Adipocyte (in vitro differentiated cells): ENCODE measurements around the gene VSIG2.

Source experiments
- DNase-seq: peaks from one replicate; pipeline ENCODE4 v3.0.0-alpha.2; 2015; ENCODE audit warnings: low read depth
- H3K27me3 ChIP-seq: replicated peaks from 2 replicates; pipeline ENCODE4 v1.7.0; 2013; ENCODE audit warnings: mild to moderate bottlenecking, low read length, moderate library complexity; ENCODE audit not compliant: control insufficient read depth, insufficient read depth
- H3K36me3 ChIP-seq: 2 replicates; pipeline ENCODE4 v1.7.0; 2013; ENCODE audit warnings: low read length, mild to moderate bottlenecking, moderate library complexity; ENCODE audit not compliant: control insufficient read depth, insufficient read depth, severe bottlenecking
- H3K4me1 ChIP-seq: 2 replicates; pipeline ENCODE4 v1.7.0; 2013; ENCODE audit warnings: mild to moderate bottlenecking, low read length, moderate library complexity; ENCODE audit not compliant: control insufficient read depth, insufficient read depth
- H3K4me3 ChIP-seq: 2 replicates; pipeline ENCODE4 v1.7.0; 2013; ENCODE audit warnings: mild to moderate bottlenecking, low read length, moderate library complexity
- H3K9ac ChIP-seq: 2 replicates; pipeline ENCODE4 v1.7.0; 2013; ENCODE audit warnings: mild to moderate bottlenecking, low read length, moderate library complexity
- H3K9me3 ChIP-seq: 2 replicates; pipeline ENCODE4 v1.7.0; 2013; ENCODE audit warnings: mild to moderate bottlenecking, low read length, moderate library complexity; ENCODE audit not compliant: control insufficient read depth

The VSIG2 gene

GRCh38 chr11:124751741-124752470, at the start of gene VSIG2:
TSS of gene VSIG2 (minus strand) at chr11:124752255. CDS start at chr11:124752137, 118 bp downstream.
- no peak for DNase-seq
- H3K4me3 ChIP-seq, result no peak within 1 kb of the TSS

GRCh38 chr11:124801014-124801413, 49.0 kb upstream of the VSIG2 start:
- Histone ChIP-seq H3K27me3 (no peaks in the 10 kb centered on the region), H3K4me3 (peak overlapping the region; percentile 88), H3K36me3 (no peaks in the 10 kb centered on the region), H3K9ac (peak overlapping the region; percentile 93), H3K9me3 (no peaks in the 10 kb centered on the region), H3K4me1 (peaks cover 25% of the 10 kb centered on the region)
- peak; percentile 59 for DNase-seq

More at GRCh38 chr11:124751741-124752470, at the start of gene VSIG2:
- H3K9me3 ChIP-seq, result no peaks in the 10 kb centered on the region
- no peak within 1 kb of the TSS for H3K9ac ChIP-seq
- H3K4me1 ChIP-seq, result peaks cover 4% of the 10 kb centered on the region
- peaks cover 74% of the 10 kb centered on the region for H3K27me3 ChIP-seq
- no peaks in the 10 kb centered on the region for H3K36me3 ChIP-seq

GRCh38 chr11:124800226-124800929, 48.3 kb upstream of the VSIG2 start, which contains the start of gene MSANTD2:
TSS of gene MSANTD2 (minus strand) at chr11:124800406. CDS start at chr11:124800380, 26 bp downstream.
- peak; percentile 96 for DNase-seq
- Histone ChIP-seq H3K27me3 (no peaks in the 10 kb centered on the region), H3K4me1 (peaks cover 25% of the 10 kb centered on the region), H3K36me3 (no peaks in the 10 kb centered on the region), H3K4me3 (peak within 1 kb of the TSS; percentile 88), H3K9ac (peak within 1 kb of the TSS; percentile 93), H3K9me3 (no peaks in the 10 kb centered on the region)

GRCh38 chr11:124799348-124800225, 47.5 kb upstream of the VSIG2 start:
- Histone ChIP-seq H3K9ac (peak overlapping the region; percentile 93), H3K4me1 (peaks cover 25% of the 10 kb centered on the region), H3K36me3 (no peaks in the 10 kb centered on the region), H3K4me3 (peak overlapping the region; percentile 88), H3K27me3 (no peaks in the 10 kb centered on the region), H3K9me3 (no peaks in the 10 kb centered on the region)
- DNase-seq, result peak; percentile 68

- peak; percentile 67 for DNase-seq
- peak overlapping the region; percentile 93 for H3K9ac ChIP-seq
- no peaks in the 10 kb centered on the region for H3K27me3 ChIP-seq
- no peaks in the 10 kb centered on the region for H3K9me3 ChIP-seq
- peak overlapping the region; percentile 88 for H3K4me3 ChIP-seq
- H3K36me3 ChIP-seq, result no peaks in the 10 kb centered on the region
- H3K4me1 ChIP-seq, result peaks cover 25% of the 10 kb centered on the region
These were observed 46.9 kb upstream of the VSIG2 start for GRCh38 chr11:124798991-124799347.

GRCh38 chr11:124796312-124796711, 44.3 kb upstream of the VSIG2 start:
- Histone ChIP-seq H3K27me3 (no peaks in the 10 kb centered on the region), H3K9ac (no peak overlapping the region), H3K9me3 (no peaks in the 10 kb centered on the region), H3K4me3 (no peak overlapping the region), H3K36me3 (no peaks in the 10 kb centered on the region), H3K4me1 (peaks cover 32% of the 10 kb centered on the region)
- no peak for DNase-seq

GRCh38 chr11:124793466-124794278, 41.6 kb upstream of the VSIG2 start:
- DNase-seq, result peak; percentile 73
- Histone ChIP-seq H3K36me3 (no peaks in the 10 kb centered on the region), H3K9me3 (no peaks in the 10 kb centered on the region), H3K9ac (no peak overlapping the region), H3K27me3 (no peaks in the 10 kb centered on the region), H3K4me1 (peaks cover 20% of the 10 kb centered on the region), H3K4me3 (no peak overlapping the region)

GRCh38 chr11:124791626-124792341, 39.7 kb upstream of the VSIG2 start:
- Histone ChIP-seq H3K27me3 (no peaks in the 10 kb centered on the region), H3K4me3 (no peak overlapping the region), H3K9ac (no peak overlapping the region), H3K9me3 (no peaks in the 10 kb centered on the region), H3K36me3 (no peaks in the 10 kb centered on the region), H3K4me1 (peaks cover 15% of the 10 kb centered on the region)
- DNase-seq, result peak; percentile 45

- H3K9ac ChIP-seq, result no peak overlapping the region
- H3K36me3 ChIP-seq, result no peaks in the 10 kb centered on the region
- no peak overlapping the region for H3K4me3 ChIP-seq
- H3K4me1 ChIP-seq, result peaks cover 12% of the 10 kb centered on the region
- H3K27me3 ChIP-seq, result no peaks in the 10 kb centered on the region
- no peak for DNase-seq
- no peaks in the 10 kb centered on the region for H3K9me3 ChIP-seq
These were observed 36.5 kb upstream of the VSIG2 start for GRCh38 chr11:124788521-124788920.

GRCh38 chr11:124784051-124784450, 32.0 kb upstream of the VSIG2 start:
- no peak for DNase-seq
- Histone ChIP-seq H3K9ac (no peak overlapping the region), H3K9me3 (no peaks in the 10 kb centered on the region), H3K4me1 (peaks cover 5% of the 10 kb centered on the region), H3K4me3 (no peak overlapping the region), H3K27me3 (no peaks in the 10 kb centered on the region), H3K36me3 (no peaks in the 10 kb centered on the region)
